ENCODE results near the gene MYOCOS. TPM values are rescaled to one million over a fixed set of nuclear protein-coding genes. Genes with fewer than 3 reads are reported as not detected.
A peak's percentile ranks its signal among the peaks of the same experiment; 100 is the strongest.

Gene MYOCOS
- total and polyA plus RNA-seq, 9 of the 15 experiments (the other 6 are each of a cell fraction or from before 2014, with no cell fraction given) = 0.07 TPM; not detected in 7

DNA sequence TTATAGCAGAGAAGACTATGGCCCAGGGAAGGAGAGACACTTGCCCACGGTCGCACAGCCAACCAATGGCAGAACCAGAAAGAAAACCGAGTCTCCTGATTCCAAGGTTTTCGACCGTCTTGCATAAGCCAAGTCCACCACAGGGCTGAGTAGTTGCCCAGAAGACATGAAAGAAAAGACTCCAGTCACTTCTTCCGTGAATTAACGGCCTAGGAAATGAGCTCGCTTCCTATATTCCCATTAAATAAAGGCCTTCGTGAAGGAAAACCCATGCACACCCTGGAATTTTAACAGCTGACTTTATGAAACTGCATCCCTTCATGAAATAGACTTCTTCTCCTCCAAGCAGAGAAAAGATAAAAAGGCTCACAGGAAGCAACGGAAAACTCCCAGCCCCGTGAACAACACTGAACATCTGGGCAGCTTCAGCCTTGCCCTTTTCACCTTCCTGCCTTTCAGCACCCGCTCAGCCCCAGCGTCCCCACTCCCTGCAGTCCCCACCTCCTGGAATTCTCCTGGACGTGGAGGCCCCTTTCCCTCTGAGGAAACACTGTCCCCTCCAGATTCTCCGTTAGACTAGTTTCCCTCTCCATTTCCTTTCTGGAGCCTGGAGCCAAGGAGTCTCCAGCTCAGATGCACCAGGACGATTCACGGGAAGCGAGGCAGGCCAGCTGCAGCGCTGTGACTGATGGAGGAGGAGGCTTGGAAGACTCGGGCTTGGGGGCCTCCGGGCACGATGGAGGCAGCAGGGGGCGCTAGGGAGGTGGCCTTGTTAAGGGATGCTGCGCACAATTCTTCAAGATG, 33.1 kb downstream of the MYOCOS start (continued):
- TF ChIP-seq ZNF318 (IDR thresholded peaks at IDR 0.05; ENCODE audit: borderline replicate concordance in 1 of 2, low read depth in 1 of 2) (no peak), FOXK1 (CRISPR knock-in tag; IDR thresholded peaks at IDR 0.05; ENCODE audit: borderline replicate concordance) (0 out of 2 replicates have a peak, but pooled peaks have one; percentile 27), HEY1 (CRISPR knock-in tag; IDR thresholded peaks at IDR 0.05; ENCODE audit: borderline replicate concordance) (no peak), CREB3L1 (IDR thresholded peaks at IDR 0.05; ENCODE audit: borderline replicate concordance, low read depth) (no peak), STAT5A (IDR thresholded peaks at IDR 0.05; ENCODE audit: borderline replicate concordance, low read length) (no peak), E2F3 (CRISPR knock-in tag; IDR thresholded peaks at IDR 0.05) (no peak), NCOA2 (IDR thresholded peaks at IDR 0.05; ENCODE audit: partially characterized antibody in 2 of 2) (no peak), MAZ (CRISPR knock-in tag; conservative IDR thresholded peaks at IDR 0.05 in 1 of 2, IDR thresholded peaks at IDR 0.05 in 1 of 2) (peak in 1 of 2 experiments; percentile 81; a peak in 2 of 4 replicates), SMC3 (conservative IDR thresholded peaks at IDR 0.05; ENCODE audit: insufficient read depth, low read depth, low read length) (peak; percentile 90)
- TF ChIP-seq, protein P1, sequence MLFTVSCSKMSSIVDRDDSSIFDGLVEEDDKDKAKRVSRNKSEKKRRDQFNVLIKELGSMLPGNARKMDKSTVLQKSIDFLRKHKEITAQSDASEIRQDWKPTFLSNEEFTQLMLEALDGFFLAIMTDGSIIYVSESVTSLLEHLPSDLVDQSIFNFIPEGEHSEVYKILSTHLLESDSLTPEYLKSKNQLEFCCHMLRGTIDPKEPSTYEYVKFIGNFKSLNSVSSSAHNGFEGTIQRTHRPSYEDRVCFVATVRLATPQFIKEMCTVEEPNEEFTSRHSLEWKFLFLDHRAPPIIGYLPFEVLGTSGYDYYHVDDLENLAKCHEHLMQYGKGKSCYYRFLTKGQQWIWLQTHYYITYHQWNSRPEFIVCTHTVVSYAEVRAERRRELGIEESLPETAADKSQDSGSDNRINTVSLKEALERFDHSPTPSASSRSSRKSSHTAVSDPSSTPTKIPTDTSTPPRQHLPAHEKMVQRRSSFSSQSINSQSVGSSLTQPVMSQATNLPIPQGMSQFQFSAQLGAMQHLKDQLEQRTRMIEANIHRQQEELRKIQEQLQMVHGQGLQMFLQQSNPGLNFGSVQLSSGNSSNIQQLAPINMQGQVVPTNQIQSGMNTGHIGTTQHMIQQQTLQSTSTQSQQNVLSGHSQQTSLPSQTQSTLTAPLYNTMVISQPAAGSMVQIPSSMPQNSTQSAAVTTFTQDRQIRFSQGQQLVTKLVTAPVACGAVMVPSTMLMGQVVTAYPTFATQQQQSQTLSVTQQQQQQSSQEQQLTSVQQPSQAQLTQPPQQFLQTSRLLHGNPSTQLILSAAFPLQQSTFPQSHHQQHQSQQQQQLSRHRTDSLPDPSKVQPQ (CRISPR knock-in tag; IDR thresholded peaks at IDR 0.05; ENCODE audit: borderline replicate concordance) = no peak
